ENCODE results near the gene AGPAT1. TPM values are rescaled to one million over a fixed set of nuclear protein-coding genes. Genes with fewer than 3 reads are reported as not detected.

Gene AGPAT1
- total and polyA plus RNA-seq, 2 of the 8 experiments (the other 6 are each of a cell fraction or from before 2014, with no cell fraction given) = 96.0 to 222 TPM

GRCh38 chr6:32153564-32154513 is 22.0 kb downstream of the AGPAT1 start, which contains the start of gene PPT2 (continued):
- TF ChIP-seq SAP30 (IDR thresholded peaks at IDR 0.05; ENCODE audit: insufficient read depth, insufficient replicate concordance, low read length) = peak; percentile 94
- TF ChIP-seq ASH2L (IDR thresholded peaks at IDR 0.05; ENCODE audit: low read length) = peak; percentile 82
- TF ChIP-seq RBBP5 (IDR thresholded peaks at IDR 0.05; ENCODE audit: borderline replicate concordance, low read depth, low read length) = no peak
- TF ChIP-seq TEAD4 (IDR thresholded peaks at IDR 0.05; ENCODE audit: low read depth, low read length) = no peak
- TF ChIP-seq GTF2F1 (IDR thresholded peaks at IDR 0.05; ENCODE audit: borderline replicate concordance, low read depth, low read length) = no peak
- TF ChIP-seq ATF3 (IDR thresholded peaks at IDR 0.05; ENCODE audit: insufficient read depth, low read depth, low read length) = peak; percentile 79
- TF ChIP-seq JUND (IDR thresholded peaks at IDR 0.05; ENCODE audit: low read length) = peak; percentile 92
- TF ChIP-seq SIRT6 (IDR thresholded peaks at IDR 0.05; ENCODE audit: low read length) = no peak
- no peak; the same call in 1 of the 2 replicates for TF ChIP-seq SP4 (IDR thresholded peaks at IDR 0.05; ENCODE audit: low read length)
- TF ChIP-seq JUN (IDR thresholded peaks at IDR 0.05; ENCODE audit: low read depth, low read length) = no peak
- TF ChIP-seq KDM4A (IDR thresholded peaks at IDR 0.05; ENCODE audit: low read depth, low read length, severe bottlenecking) = peak; percentile 98
- peak; percentile 71 for TF ChIP-seq TAF7 (optimal IDR thresholded peaks at IDR 0.05; ENCODE audit: borderline replicate concordance, low read depth, low read length)
- TF ChIP-seq USF2 (IDR thresholded peaks at IDR 0.05; ENCODE audit: low read length) = no peak
- TF ChIP-seq RXRA (IDR thresholded peaks at IDR 0.05; ENCODE audit: insufficient read depth, low read depth, low read length) = no peak
- no peak for TF ChIP-seq POU5F1 (IDR thresholded peaks at IDR 0.05; ENCODE audit: low read depth, low read length)
- peak; percentile 66 for TF ChIP-seq MAX (IDR thresholded peaks at IDR 0.05)
- TF ChIP-seq CHD2 (IDR thresholded peaks at IDR 0.05; ENCODE audit: low read length) = peak; percentile 84
- no peak for TF ChIP-seq CTBP2 (IDR thresholded peaks at IDR 0.05; ENCODE audit: borderline replicate concordance, insufficient read depth, insufficient read length, low read length)
- TF ChIP-seq POLR2A (IDR thresholded peaks at IDR 0.05; ENCODE audit: control extremely low read depth in 1 of 2, low read depth in 2 of 2, low read length in 2 of 2) = peak in 1 of 2 experiments; percentile 71; a peak in 1 of 3 replicates
- TF ChIP-seq EP300 (IDR thresholded peaks at IDR 0.05; ENCODE audit: borderline replicate concordance in 1 of 2, low read depth in 2 of 2, low read length in 2 of 2) = peak in 1 of 2 experiments; percentile 97; a peak in 2 of 3 replicates
- TF ChIP-seq HDAC2 (IDR thresholded peaks at IDR 0.05; ENCODE audit: borderline replicate concordance in 1 of 2, low read depth in 2 of 2, low read length in 2 of 2) = peak in 1 of 2 experiments; percentile 32; a peak in 2 of 4 replicates
